ENCODE results near the gene SUMF1.

The SUMF1 gene

GRCh38 chr3:4409415-4409814, 57.7 kb downstream of the SUMF1 start:
- no peak for DNase-seq (ENCODE audit: low read depth)
- no peak for TF ChIP-seq CTCF (IDR thresholded peaks at IDR 0.05; ENCODE audit: control insufficient read depth, extremely low read depth, insufficient read depth)
- no peak overlapping the region for H3K4me3 ChIP-seq (ENCODE audit: low read depth, low read length)

DNA sequence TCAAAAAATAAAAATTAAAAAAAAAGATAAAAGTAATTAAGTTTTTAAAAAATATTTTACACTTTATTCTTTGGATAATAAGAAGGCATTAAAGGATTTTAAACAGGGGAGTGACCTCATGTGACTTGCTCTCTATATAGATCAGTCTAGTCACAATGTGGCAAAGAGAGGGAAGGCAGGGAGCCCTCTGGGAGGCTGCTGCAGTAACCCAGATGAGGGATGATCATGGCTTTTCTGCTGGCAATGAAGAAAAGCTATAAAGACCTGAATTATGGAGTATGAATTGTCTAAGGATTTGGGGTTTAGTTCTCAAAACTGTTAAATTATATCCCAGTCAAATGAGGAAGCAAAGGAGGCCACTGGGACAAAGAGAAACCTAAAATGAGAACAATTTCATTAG, 58.1 kb downstream of the SUMF1 start:
- DNase-seq (ENCODE audit: low read depth): no peak
- H3K4me3 ChIP-seq (ENCODE audit: low read depth, low read length): no peak overlapping the region
- TF ChIP-seq CTCF (IDR thresholded peaks at IDR 0.05; ENCODE audit: control insufficient read depth, extremely low read depth, insufficient read depth): no peak

GRCh38 chr3:4407941-4408340, 59.1 kb downstream of the SUMF1 start:
- peak; percentile 46 for DNase-seq (ENCODE audit: low read depth)
- H3K4me3 ChIP-seq (ENCODE audit: low read depth, low read length): no peak overlapping the region
- TF ChIP-seq CTCF (IDR thresholded peaks at IDR 0.05; ENCODE audit: control insufficient read depth, extremely low read depth, insufficient read depth): no peak

DNA sequence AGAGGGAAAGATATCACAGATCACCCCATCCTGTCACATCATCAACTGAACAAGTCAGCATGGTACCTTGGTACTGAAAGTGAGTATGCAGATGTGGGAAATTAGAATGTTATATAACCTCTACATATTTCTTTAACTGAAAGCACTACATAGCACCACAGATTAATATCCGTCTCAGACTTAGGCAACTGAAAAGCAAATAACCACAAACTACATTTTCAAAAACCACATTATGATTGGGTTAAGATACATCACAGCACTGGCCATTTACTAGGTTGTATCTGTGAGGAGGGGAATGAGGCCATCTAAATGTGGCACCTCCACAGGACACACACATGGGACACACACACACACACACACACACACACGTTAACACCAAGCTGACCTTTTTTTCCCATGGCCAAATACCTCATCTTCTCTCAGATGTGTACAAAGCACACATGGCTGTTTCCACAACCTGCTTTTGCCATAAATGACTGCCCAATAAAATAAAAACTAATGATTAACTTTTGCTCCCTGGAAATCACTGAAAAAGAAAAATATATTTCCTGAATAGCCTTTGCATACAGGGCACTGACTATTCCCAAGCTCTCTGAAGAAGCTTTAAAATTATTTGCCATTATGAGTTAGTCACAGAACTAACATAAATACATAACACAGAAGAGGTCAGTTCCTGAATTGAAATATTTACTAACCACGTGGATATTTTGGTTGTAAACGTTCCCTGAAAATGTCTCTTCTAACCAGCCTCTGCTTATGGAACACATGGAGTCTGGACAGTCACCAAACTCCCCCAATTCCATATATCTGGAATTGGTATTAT, 60.1 kb downstream of the SUMF1 start:
- no peak for TF ChIP-seq CTCF (IDR thresholded peaks at IDR 0.05; ENCODE audit: control insufficient read depth, extremely low read depth, insufficient read depth)
- no peak overlapping the region for H3K4me3 ChIP-seq (ENCODE audit: low read depth, low read length)
- DNase-seq (ENCODE audit: low read depth): no peak

- no peak overlapping the region for H3K4me3 ChIP-seq (ENCODE audit: low read depth, low read length)
- TF ChIP-seq CTCF (IDR thresholded peaks at IDR 0.05; ENCODE audit: control insufficient read depth, extremely low read depth, insufficient read depth): no peak
Observed at GRCh38 chr3:4404881-4405280, 62.2 kb downstream of the SUMF1 start.

GRCh38 chr3:4401441-4401840, 65.6 kb downstream of the SUMF1 start:
- DNase-seq (ENCODE audit: low read depth): no peak
- no peak overlapping the region for H3K4me3 ChIP-seq (ENCODE audit: low read depth, low read length)
- no peak for TF ChIP-seq CTCF (IDR thresholded peaks at IDR 0.05; ENCODE audit: control insufficient read depth, extremely low read depth, insufficient read depth)

More at GRCh38 chr3:4404881-4405280, 62.2 kb downstream of the SUMF1 start:
- DNase-seq (ENCODE audit: low read depth): no peak

DNA sequence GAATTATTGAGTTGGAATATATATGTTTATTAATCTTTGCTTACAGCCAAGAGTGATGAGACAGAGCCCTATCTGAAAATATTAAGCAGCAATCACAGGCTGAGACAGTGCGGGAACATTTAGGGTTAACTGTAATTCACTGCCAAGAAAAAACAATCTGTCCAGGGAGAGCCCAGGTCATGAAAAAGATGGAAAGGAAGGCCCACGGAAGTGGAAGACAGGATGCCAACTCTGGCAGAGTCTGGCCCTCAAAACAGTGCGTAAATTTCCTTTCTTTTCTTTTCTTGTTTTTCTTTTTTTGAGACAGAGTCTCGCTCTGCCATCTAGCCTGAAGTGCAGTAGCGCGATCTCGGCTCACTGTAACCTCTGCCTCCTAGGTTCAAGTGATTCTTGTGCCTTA, 67.6 kb downstream of the SUMF1 start:
- no peak for TF ChIP-seq CTCF (IDR thresholded peaks at IDR 0.05; ENCODE audit: control insufficient read depth, extremely low read depth, insufficient read depth)
- DNase-seq (ENCODE audit: low read depth): no peak
- H3K4me3 ChIP-seq (ENCODE audit: low read depth, low read length): no peak overlapping the region

All from LNCaP clone FGC (cell line).